Renal cortex interstitium (tissue), 11 donors: ENCODE data around the gene MYADML2. TPM values are rescaled to one million over a fixed set of nuclear protein-coding genes. Genes with fewer than 3 reads are reported as not detected.
A peak's percentile ranks its signal among the peaks of the same experiment; 100 is the strongest.

ENCODE experiments used
- DNase-seq, 11 donors: peaks; one replicate each; pipeline ENCODE4 v3.0.0-alpha.2; 2013; ENCODE audit warnings: low read depth in 9 of 11, low spot score in 4 of 11; ENCODE audit errors: extremely low read depth in 1 of 11
- polyA plus RNA-seq, 3 donors: library from polyadenylated mRNA; unstranded; fragments of 120-200 nt; gene quantifications; one replicate each; pipeline ENCODE4 v1.2.1, GENCODE V29; 2013; ENCODE audit not compliant: insufficient read length in 3 of 3

Gene MYADML2
- polyA plus RNA-seq, 3 donors: 0.10 to 0.30 (median 0.14) TPM

GRCh38 chr17:81980707-81981343, 33.8 kb upstream of the MYADML2 start:
- DNase-seq: no peak

GRCh38 chr17:81980122-81980521, 33.1 kb upstream of the MYADML2 start:
- no peak for DNase-seq

GRCh38 chr17:81978524-81979298, 31.7 kb upstream of the MYADML2 start:
- no peak for DNase-seq

GRCh38 chr17:81977211-81977808, 30.3 kb upstream of the MYADML2 start, which contains the start of gene ASPSCR1:
Gene ASPSCR1 (plus strand): TSS chr17:81977629. CDS start chr17:81977647, 18 bp downstream.
- DNase-seq: peak in 10 of 11 donors; percentile 75 to 88 (median 84)

GRCh38 chr17:81976332-81977210, 29.5 kb upstream of the MYADML2 start:
- DNase-seq: no peak

GRCh38 chr17:81973432-81973831, 26.4 kb upstream of the MYADML2 start:
- DNase-seq: no peak

- DNase-seq: no peak
Observed at GRCh38 chr17:81968850-81969812, 22.1 kb upstream of the MYADML2 start.

- no peak for DNase-seq
Observed at GRCh38 chr17:81968396-81968745, 21.3 kb upstream of the MYADML2 start.

- DNase-seq: peak in 2 of 11 donors; percentile 61 to 62
Observed at GRCh38 chr17:81967533-81968395, 20.7 kb upstream of the MYADML2 start.

GRCh38 chr17:81967244-81967532, 20.2 kb upstream of the MYADML2 start:
- DNase-seq: no peak

- peak in 2 of 11 donors; percentile 42 to 59 for DNase-seq
Observed at GRCh38 chr17:81966343-81967243, 19.6 kb upstream of the MYADML2 start.

GRCh38 chr17:81964081-81964849, 17.2 kb upstream of the MYADML2 start:
- no peak for DNase-seq

- DNase-seq: no peak
Observed at GRCh38 chr17:81962499-81963441, 15.7 kb upstream of the MYADML2 start.
